GM21515 (cell line): Measurements from ENCODE around the gene SEPSECS.
"Not testable (repeated sequence)": the region's sequence is repeated elsewhere in the genome, so short reads cannot be mapped to it uniquely, and the experiment has no call there.

ENCODE experiments used
- ATAC-seq: cut with Tn5 transposase; IDR thresholded peaks from one replicate; pipeline ENCODE4 v1.9.1; 2021; ENCODE audit not compliant: unreplicated experiment

Gene SEPSECS

GRCh38 chr4:25088093-25088952, 71.9 kb downstream of the SEPSECS start:
- no peak for ATAC-seq

DNA sequence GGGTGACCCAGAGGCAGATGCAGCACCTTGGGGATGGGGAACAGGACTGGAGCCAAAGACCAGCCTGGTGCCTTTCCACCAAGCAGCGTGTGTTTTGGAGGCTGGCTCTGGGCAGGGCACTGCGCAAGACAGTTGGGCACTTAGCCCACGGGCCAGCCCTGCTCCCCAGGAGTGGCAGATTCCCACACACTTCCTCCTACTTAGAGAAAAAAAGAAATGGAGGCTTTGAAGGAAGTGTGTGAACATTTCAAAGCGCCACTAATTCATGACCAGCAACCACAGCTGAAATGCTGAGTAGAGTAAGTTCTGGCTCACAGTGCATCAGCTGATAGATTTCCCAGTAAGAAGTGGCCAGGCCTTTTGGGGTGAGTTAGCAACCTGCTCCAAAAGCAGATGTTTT, 74.6 kb downstream of the SEPSECS start:
- no peak for ATAC-seq

DNA sequence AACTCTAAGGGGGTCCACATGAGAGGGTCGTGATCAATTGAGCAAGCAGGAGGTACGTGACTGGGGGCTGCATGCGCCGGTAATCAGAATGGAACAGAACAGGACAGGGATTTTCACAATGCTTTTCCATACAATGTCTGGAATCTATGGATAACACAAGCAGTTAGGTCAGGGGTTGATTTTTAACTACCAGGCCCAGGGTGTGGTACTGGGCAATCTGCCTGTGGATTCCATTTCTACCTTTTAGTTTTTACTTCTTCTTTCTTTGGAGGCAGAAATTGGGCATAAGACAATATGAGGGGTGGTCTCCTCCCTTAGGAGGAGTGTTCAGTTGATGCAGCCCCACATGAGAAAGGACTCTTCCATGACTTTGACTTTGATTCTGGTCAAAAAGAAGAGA, 76.8 kb downstream of the SEPSECS start:
- ATAC-seq: not testable (repeated sequence)

- no peak for ATAC-seq
Observed at GRCh38 chr4:25081866-25082471, 78.3 kb downstream of the SEPSECS start.

- ATAC-seq: no peak
Observed at GRCh38 chr4:25080571-25080970, 79.7 kb downstream of the SEPSECS start.

GRCh38 chr4:25078523-25078922, 81.7 kb downstream of the SEPSECS start:
- ATAC-seq: no peak

GRCh38 chr4:25076625-25077398, 83.4 kb downstream of the SEPSECS start:
- no peak for ATAC-seq

DNA sequence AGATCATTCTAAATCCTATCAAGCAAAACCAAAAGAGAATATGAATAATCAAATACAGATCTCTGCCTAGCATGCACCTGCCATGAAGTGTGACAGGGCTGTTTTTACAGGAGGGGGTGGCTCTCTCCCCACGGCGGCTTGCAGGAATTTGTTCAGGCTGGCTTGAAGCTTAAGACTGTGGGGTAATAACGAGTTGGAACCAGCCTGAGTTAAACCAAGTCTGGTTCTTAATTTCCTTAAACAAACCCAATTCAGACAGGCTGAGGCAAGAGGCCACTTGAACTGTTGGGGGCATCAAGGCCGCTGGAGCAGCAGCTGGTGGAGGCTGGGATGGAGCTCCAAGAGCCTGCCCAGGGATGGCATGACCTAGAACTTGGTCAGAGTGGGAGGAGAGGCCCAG, 84.4 kb downstream of the SEPSECS start:
- ATAC-seq: no peak

GRCh38 chr4:25075129-25075528, 85.1 kb downstream of the SEPSECS start:
- no peak for ATAC-seq

- ATAC-seq: no peak
Observed at GRCh38 chr4:25070545-25070944, 89.7 kb downstream of the SEPSECS start.
